ENCODE data around the gene FOXF1.

DNA sequence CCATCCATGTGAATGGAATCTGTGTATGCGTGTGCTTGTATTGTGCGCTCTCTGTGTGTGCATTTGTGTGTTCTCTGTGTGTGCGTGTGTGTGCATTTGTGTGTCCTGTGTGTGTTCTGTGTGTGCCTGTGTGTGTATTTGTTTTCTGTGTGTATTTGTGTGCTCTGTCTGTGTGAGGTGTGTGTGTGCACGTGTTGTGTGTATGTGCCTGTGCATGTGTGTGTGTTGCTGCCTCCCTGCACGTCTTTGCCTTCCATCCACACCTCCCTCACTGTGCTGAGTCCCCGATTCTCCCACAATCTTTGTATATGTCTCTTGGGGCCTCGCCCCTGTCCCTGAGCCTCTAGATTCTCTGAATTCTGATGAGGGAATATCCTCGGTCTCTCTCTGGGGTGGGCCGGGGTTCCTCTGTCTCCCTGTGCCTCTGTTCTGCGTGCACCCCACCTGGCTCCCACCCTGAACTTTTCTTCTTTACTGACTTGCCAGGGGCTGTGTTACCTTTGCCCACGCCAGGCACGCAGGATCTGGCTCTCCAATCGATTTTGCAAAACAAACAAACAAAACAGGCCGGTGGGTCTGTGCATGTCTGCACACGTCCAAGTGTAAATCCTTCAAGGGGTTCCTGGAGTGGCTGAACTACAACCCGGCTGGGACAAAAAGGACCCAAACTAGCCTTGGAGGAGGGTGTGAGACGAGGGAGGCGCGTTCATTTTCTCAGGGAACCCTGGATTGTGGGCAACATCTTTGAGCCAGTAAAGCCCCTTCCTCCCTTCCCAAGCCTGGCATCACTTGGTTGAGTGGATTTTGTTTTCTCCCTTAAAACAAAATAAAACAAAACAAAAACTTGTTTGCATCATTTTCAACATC is 8.1 kb upstream of the FOXF1 start:
- TF ChIP-seq PHF20 (CRISPR knock-in tag; IDR thresholded peaks at IDR 0.05) (no peak), BATF2 (CRISPR knock-in tag; IDR thresholded peaks at IDR 0.05) (no peak), ZNF354B (CRISPR knock-in tag; IDR thresholded peaks at IDR 0.05) (no peak), NFYB (CRISPR knock-in tag; IDR thresholded peaks at IDR 0.05) (no peak), MXI1 (IDR thresholded peaks at IDR 0.05; ENCODE audit: borderline replicate concordance, low read depth, low read length) (no peak), ZNF746 (CRISPR knock-in tag; IDR thresholded peaks at IDR 0.05) (no peak), SPEN (CRISPR knock-in tag; IDR thresholded peaks at IDR 0.05; ENCODE audit: low read depth) (no peak), JUN (CRISPR knock-in tag; IDR thresholded peaks at IDR 0.05) (no peak), RAD21 (CRISPR knock-in tag; IDR thresholded peaks at IDR 0.05) (no peak), JUNB (CRISPR knock-in tag; IDR thresholded peaks at IDR 0.05; ENCODE audit: borderline replicate concordance) (no peak)
- TF ChIP-seq, protein P1, sequence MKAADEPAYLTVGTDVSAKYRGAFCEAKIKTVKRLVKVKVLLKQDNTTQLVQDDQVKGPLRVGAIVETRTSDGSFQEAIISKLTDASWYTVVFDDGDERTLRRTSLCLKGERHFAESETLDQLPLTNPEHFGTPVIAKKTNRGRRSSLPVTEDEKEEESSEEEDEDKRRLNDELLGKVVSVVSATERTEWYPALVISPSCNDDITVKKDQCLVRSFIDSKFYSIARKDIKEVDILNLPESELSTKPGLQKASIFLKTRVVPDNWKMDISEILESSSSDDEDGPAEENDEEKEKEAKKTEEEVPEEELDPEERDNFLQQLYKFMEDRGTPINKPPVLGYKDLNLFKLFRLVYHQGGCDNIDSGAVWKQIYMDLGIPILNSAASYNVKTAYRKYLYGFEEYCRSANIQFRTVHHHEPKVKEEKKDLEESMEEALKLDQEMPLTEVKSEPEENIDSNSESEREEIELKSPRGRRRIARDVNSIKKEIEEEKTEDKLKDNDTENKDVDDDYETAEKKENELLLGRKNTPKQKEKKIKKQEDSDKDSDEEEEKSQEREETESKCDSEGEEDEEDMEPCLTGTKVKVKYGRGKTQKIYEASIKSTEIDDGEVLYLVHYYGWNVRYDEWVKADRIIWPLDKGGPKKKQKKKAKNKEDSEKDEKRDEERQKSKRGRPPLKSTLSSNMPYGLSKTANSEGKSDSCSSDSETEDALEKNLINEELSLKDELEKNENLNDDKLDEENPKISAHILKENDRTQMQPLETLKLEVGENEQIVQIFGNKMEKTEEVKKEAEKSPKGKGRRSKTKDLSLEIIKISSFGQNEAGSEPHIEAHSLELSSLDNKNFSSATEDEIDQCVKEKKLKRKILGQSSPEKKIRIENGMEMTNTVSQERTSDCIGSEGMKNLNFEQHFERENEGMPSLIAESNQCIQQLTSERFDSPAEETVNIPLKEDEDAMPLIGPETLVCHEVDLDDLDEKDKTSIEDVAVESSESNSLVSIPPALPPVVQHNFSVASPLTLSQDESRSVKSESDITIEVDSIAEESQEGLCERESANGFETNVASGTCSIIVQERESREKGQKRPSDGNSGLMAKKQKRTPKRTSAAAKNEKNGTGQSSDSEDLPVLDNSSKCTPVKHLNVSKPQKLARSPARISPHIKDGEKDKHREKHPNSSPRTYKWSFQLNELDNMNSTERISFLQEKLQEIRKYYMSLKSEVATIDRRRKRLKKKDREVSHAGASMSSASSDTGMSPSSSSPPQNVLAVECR (CRISPR knock-in tag; IDR thresholded peaks at IDR 0.05; ENCODE audit: borderline replicate concordance) = no peak

Measured in HepG2 (cell line).